Esophagus muscularis mucosa (tissue), 3 donors: ENCODE data around the gene PRKAG2.

Source experiments
- CTCF ChIP-seq, 3 experiments: fragments of 200-600 bp in 2 of 3; fragments of 450-650 bp in 1 of 3; sonication (generic) in 2 of 3; IDR thresholded peaks; one replicate each; pipeline ENCODE4 v1.5.1; 2017 to 2019; ENCODE audit warnings: antibody characterized with exemption in 3 of 3, mild to moderate bottlenecking in 2 of 3, moderate library complexity in 1 of 3
- POLR2A ChIP-seq: fragments of 450-650 bp; IDR thresholded peaks from one replicate; pipeline ENCODE4 v1.6.1; 2017; ENCODE audit warnings: antibody characterized with exemption, moderate library complexity, mild to moderate bottlenecking, low read depth
- POLR2AphosphoS5 ChIP-seq, 2 donors: sonication (generic); formaldehyde crosslinking; IDR thresholded peaks; one replicate each; pipeline ENCODE4 v1.6.1; 2017; ENCODE audit warnings: antibody characterized with exemption in 2 of 2

GRCh38 chr7:151924001-151924400 lies 47.1 kb upstream of the PRKAG2 start:
- TF ChIP-seq POLR2AphosphoS5 (IDR thresholded peaks at IDR 0.05), result no peak
- no peak for TF ChIP-seq CTCF (IDR thresholded peaks at IDR 0.05)
- TF ChIP-seq POLR2A, result no peak
